ENCODE measurements around the gene HAPLN3. TPM values are rescaled to one million over a fixed set of nuclear protein-coding genes. Genes with fewer than 3 reads are reported as not detected.

The HAPLN3 gene
- total RNA-seq, 2 experiments from 2014 or later = 79.0 to 80.2 TPM

DNA sequence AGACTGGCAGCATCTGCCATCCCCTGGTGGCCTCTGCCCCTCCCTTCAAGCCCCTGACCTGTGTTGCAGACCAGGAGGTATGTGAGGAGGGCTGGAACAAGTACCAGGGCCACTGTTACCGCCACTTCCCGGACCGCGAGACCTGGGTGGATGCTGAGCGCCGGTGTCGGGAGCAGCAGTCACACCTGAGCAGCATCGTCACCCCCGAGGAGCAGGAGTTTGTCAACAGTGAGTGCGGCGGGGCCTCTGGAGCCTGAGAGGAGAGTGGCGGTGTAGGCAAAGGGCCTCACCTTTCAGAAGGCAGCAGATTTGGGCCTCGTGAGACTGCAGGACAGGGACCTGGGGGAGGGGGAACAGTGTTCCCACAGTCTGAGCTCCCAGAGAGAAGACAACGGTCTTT is 24.0 kb downstream of the HAPLN3 start:
- H3K4me1 ChIP-seq (ENCODE audit: insufficient read depth, low read length) = no peaks in the 10 kb centered on the region
- Mint-ChIP-seq H3K9me3 (no peaks in the 10 kb centered on the region), H3K36me3 (ENCODE audit: low read depth) (peaks cover 26% of the 10 kb centered on the region), H3K4me1 (ENCODE audit: low read depth) (no peaks in the 10 kb centered on the region), H3K27ac (no peak overlapping the region), H3K4me3 (no peak overlapping the region), H3K27me3 (no peaks in the 10 kb centered on the region)
- peaks cover 2% of the 10 kb centered on the region for H3K36me3 ChIP-seq (ENCODE audit: insufficient read depth, low read length)
- ChIA-PET CTCF (interaction anchor here (0.6 kb wide), 1 partner anchor 187 kb away, joined by 3 read pairs; no protein-coding TSS in a partner anchor), POLR2A (no interaction called here)
- ATAC-seq (ENCODE audit: poor library complexity) (no peak), DNase-seq (no peak)
- H3K27me3 ChIP-seq (ENCODE audit: control insufficient read depth in 1 of 2, insufficient read depth in 2 of 2, low read length in 2 of 2) = no peaks in the 10 kb centered on the region
- no peak for TF ChIP-seq CTCF (IDR thresholded peaks at IDR 0.05)
- intact Hi-C loops (cut with DNase I, micrococcal nuclease) = loop anchor here in 1 of 2 experiments (5.0 kb wide), 1 partner anchor 54 kb away; no protein-coding TSS in a partner anchor
- H3K27ac ChIP-seq (ENCODE audit: low read depth in 1 of 2, low read length in 2 of 2) = no peak overlapping the region
- no peak overlapping the region for H3K4me3 ChIP-seq (ENCODE audit: low read length)
- H3K9me3 ChIP-seq (ENCODE audit: control insufficient read depth in 1 of 2, insufficient read depth in 1 of 2, low read length in 2 of 2) = no peaks in the 10 kb centered on the region

DNA sequence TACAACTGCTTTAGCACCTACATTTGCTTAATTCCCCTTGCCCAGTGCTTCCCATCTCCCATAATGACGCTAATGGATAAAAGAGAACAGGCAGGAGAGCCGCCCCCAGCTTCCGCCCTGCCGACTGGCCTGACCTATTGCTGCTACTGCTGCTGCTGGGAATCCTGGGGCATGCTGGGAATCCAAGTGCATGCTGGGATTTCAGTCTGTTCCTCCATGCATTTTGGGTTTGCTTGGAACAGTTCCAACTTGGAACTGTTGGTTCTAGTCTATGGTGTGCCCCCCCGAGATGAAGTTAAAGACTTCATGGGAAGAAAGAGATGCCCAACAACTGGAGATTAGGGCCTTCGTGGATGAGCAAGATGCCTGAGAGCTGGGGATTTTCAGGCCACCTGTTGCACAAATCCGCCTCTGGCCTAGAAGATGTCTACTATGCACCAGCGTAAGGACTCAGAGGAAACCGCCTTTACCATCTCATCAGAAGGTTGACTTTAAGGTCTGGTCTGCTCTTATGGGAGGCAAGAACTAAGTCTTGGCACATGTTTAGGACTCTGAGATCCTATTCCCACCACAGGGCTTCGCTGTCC is 29.0 kb downstream of the HAPLN3 start:
- Histone ChIP-seq H3K4me3 (ENCODE audit: low read length) (no peak overlapping the region), H3K9me3 (ENCODE audit: control insufficient read depth in 1 of 2, insufficient read depth in 1 of 2, low read length in 2 of 2) (no peaks in the 10 kb centered on the region), H3K27me3 (ENCODE audit: control insufficient read depth in 1 of 2, insufficient read depth in 2 of 2, low read length in 2 of 2) (no peaks in the 10 kb centered on the region), H3K27ac (ENCODE audit: low read depth in 1 of 2, low read length in 2 of 2) (no peak overlapping the region), H3K4me1 (ENCODE audit: insufficient read depth, low read length) (no peaks in the 10 kb centered on the region), H3K36me3 (ENCODE audit: insufficient read depth, low read length) (no peaks in the 10 kb centered on the region)
- H3K27me3 Mint-ChIP-seq = no peaks in the 10 kb centered on the region
- no peaks in the 10 kb centered on the region for H3K4me1 Mint-ChIP-seq (ENCODE audit: low read depth)
- no peaks in the 10 kb centered on the region for H3K9me3 Mint-ChIP-seq
- H3K27ac Mint-ChIP-seq = no peak overlapping the region
- ATAC-seq (ENCODE audit: poor library complexity) (no peak), DNase-seq (no peak)
- no peak for TF ChIP-seq CTCF (IDR thresholded peaks at IDR 0.05)
- H3K36me3 Mint-ChIP-seq (ENCODE audit: low read depth) = no peaks in the 10 kb centered on the region
- H3K4me3 Mint-ChIP-seq = no peak overlapping the region
- ChIA-PET CTCF (no interaction called here), POLR2A (no interaction called here)
- intact Hi-C loops (cut with DNase I, micrococcal nuclease) = no loop called here

DNA sequence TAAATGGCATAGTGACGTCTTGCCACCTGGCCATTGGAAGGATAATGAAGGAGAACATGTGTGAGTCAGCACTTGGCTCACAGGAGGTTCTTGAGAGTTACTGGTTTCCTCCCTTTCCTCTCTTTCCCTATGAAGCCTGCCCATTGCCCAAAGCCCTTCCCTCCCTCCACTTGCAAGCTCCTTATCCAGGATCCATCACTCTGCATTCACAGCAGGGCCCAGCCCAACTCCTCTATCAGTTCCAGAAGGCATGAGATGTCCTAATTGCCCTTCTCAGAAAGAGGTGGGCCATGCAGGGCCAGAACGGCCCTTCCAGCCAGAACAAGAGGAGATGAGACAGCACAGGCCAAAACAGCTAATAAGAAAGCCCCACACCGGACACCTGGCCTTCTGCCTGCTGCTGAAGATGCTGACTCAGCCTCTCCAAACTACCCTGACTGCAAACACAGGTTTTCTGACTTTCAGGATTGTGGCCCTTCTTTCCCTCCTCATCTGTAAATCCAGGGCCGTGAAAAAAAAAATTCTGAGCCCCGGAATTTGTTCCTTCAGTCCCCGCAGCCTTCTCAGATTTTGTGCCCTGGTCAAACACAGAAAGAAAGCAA is 29.7 kb downstream of the HAPLN3 start:
- ChIA-PET POLR2A (no interaction called here), CTCF (no interaction called here)
- Mint-ChIP-seq H3K27ac (no peak overlapping the region), H3K27me3 (no peaks in the 10 kb centered on the region), H3K9me3 (no peaks in the 10 kb centered on the region), H3K4me1 (ENCODE audit: low read depth) (no peaks in the 10 kb centered on the region), H3K36me3 (ENCODE audit: low read depth) (no peaks in the 10 kb centered on the region), H3K4me3 (no peak overlapping the region)
- no peak overlapping the region for H3K4me3 ChIP-seq (ENCODE audit: low read length)
- H3K27ac ChIP-seq (ENCODE audit: low read depth in 1 of 2, low read length in 2 of 2) = no peak overlapping the region
- H3K4me1 ChIP-seq (ENCODE audit: insufficient read depth, low read length) = no peaks in the 10 kb centered on the region
- H3K27me3 ChIP-seq (ENCODE audit: control insufficient read depth in 1 of 2, insufficient read depth in 2 of 2, low read length in 2 of 2) = no peaks in the 10 kb centered on the region
- H3K36me3 ChIP-seq (ENCODE audit: insufficient read depth, low read length) = no peaks in the 10 kb centered on the region
- TF ChIP-seq CTCF (IDR thresholded peaks at IDR 0.05) = no peak
- H3K9me3 ChIP-seq (ENCODE audit: control insufficient read depth in 1 of 2, insufficient read depth in 1 of 2, low read length in 2 of 2) = no peaks in the 10 kb centered on the region
- intact Hi-C loops (cut with DNase I, micrococcal nuclease) = no loop called here
- DNase-seq = no peak
- no peak for ATAC-seq (ENCODE audit: poor library complexity)

Measured in CD4-positive, alpha-beta T cell (primary cell).